ENCODE measurements around the gene RIPOR2.

The RIPOR2 gene

GRCh38 chr6:24935366-24936152 is at the start of gene RIPOR2:
TSS of gene RIPOR2 (minus strand) at chr6:24935960. CDS start at chr6:24935898, 62 bp downstream.
- no peak for DNase-seq

GRCh38 chr6:24985323-24985722 is 49.6 kb upstream of the RIPOR2 start:
- DNase-seq, result peak; percentile 16

- DNase-seq, result no peak
Observed at GRCh38 chr6:24982231-24982630, 46.5 kb upstream of the RIPOR2 start.

GRCh38 chr6:24981386-24981760 is 45.6 kb upstream of the RIPOR2 start:
- DNase-seq, result no peak

GRCh38 chr6:24980507-24981385 is 45.0 kb upstream of the RIPOR2 start:
- peak; percentile 46 for DNase-seq

- DNase-seq, result no peak
Observed at GRCh38 chr6:24979176-24979575, 43.4 kb upstream of the RIPOR2 start.

- DNase-seq, result no peak
Observed at GRCh38 chr6:24974182-24975171, 38.7 kb upstream of the RIPOR2 start.

GRCh38 chr6:24972311-24972958 is 36.7 kb upstream of the RIPOR2 start:
- no peak for DNase-seq

GRCh38 chr6:24971067-24971466 is 35.3 kb upstream of the RIPOR2 start:
- no peak for DNase-seq

- no peak for DNase-seq
Observed at GRCh38 chr6:24969343-24969860, 33.6 kb upstream of the RIPOR2 start.

- no peak for DNase-seq
Observed at GRCh38 chr6:24968783-24969182, 33.0 kb upstream of the RIPOR2 start.

GRCh38 chr6:24967211-24967610 is 31.5 kb upstream of the RIPOR2 start:
- DNase-seq, result no peak

- DNase-seq, result peak; percentile 38
Observed at GRCh38 chr6:24966381-24966780, 30.6 kb upstream of the RIPOR2 start.

- DNase-seq, result no peak
Observed at GRCh38 chr6:24963887-24964570, 28.3 kb upstream of the RIPOR2 start.

GRCh38 chr6:24963339-24963738 is 27.6 kb upstream of the RIPOR2 start:
- no peak for DNase-seq

GRCh38 chr6:24961852-24962251 is 26.1 kb upstream of the RIPOR2 start:
- DNase-seq, result no peak

GRCh38 chr6:24960991-24961475 is 25.3 kb upstream of the RIPOR2 start:
- no peak for DNase-seq

- no peak for DNase-seq
Observed at GRCh38 chr6:24959319-24959718, 23.6 kb upstream of the RIPOR2 start.

GRCh38 chr6:24957199-24957598 is 21.4 kb upstream of the RIPOR2 start:
- no peak for DNase-seq

GRCh38 chr6:24953726-24954125 is 18.0 kb upstream of the RIPOR2 start:
- no peak for DNase-seq

GRCh38 chr6:24951811-24952299 is 16.1 kb upstream of the RIPOR2 start:
- DNase-seq, result no peak
